HG03571 (cell line): ENCODE measurements around the gene FOXD4L1.
"Not testable (repeated sequence)": the region's sequence is repeated elsewhere in the genome, so short reads cannot be mapped to it uniquely, and the experiment has no call there.

Experiments used
- ATAC-seq: cut with Tn5 transposase; IDR thresholded peaks from one replicate; pipeline ENCODE4 v1.9.1; 2021; ENCODE audit not compliant: unreplicated experiment

The FOXD4L1 gene

DNA sequence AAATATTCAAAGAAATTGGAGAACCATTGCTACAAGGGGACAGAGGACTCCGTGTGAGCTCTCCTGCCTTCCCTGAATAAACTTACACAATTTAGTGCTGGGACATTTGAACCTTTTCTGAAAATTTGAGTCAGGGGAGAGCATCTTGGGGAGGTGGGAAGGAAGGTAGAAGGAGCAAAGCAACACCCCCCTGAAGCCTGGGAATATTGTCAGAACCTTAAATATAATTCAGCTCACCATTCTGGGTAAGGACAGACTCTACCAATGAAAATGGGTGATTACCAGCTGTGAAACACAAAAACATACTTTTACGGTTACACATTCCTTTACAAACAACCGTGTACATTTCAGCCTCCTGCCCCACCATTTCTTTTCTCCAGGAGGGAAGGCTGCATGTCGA, at the start of gene FOXD4L1:
TSS of gene FOXD4L1 (plus strand) at position 301 of the 400 bp plus-strand sequence. CDS start 592 bp downstream, outside the sequence.
- ATAC-seq, result not testable (repeated sequence)

DNA sequence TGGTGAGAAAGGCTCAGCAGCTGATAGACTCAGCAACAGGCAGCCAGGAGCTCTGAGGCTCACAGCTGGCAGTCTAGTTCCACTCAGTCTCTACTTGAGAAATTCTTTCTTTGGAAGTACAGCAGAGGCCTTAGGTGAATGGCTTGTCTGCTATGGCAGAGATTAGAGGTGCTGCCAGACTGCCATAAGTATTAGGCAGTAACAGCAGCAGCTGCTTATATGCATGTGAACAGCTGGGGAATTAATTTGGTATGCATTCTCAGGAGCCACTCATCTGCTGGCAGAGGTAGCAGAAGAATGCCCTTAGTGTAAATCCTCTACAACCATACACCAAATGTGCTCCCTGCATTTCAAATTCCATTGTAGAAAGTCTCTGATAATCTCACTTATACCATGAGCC, 32.7 kb upstream of the FOXD4L1 start:
- not testable (repeated sequence) for ATAC-seq

DNA sequence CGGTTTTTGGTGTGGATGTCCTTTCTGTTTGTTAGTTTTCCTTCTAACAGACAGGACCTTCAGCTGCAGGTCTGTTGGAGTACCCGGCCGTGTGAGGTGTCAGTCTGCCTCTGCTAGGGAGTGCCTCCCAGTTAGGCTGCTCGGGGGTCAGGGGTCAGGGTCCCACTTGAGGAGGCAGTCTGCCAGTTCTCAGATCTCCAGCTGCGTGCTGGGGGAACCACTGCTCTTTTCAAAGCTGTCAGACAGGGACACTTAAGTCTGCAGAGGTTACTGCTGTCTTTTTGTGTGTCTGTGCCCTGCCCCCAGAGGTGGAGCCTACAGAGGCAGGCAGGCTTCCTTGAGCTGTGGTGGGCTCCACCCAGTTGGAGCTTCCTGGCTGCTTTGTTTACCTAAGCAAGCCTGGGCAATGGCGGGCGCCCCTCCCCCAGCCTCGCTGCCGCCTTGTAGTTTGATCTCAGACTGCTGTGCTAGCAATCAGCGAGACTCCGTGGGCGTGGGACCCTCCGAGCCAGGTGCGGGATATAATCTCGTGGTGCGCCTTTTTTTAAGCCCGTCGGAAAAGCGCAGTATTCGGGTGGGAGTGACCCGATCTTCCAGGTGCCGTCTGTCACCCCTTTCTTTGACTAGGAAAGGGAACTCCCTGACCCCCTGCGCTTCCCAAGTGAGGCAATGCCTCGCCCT, 21.6 kb upstream of the FOXD4L1 start:
- ATAC-seq, result not testable (repeated sequence)

DNA sequence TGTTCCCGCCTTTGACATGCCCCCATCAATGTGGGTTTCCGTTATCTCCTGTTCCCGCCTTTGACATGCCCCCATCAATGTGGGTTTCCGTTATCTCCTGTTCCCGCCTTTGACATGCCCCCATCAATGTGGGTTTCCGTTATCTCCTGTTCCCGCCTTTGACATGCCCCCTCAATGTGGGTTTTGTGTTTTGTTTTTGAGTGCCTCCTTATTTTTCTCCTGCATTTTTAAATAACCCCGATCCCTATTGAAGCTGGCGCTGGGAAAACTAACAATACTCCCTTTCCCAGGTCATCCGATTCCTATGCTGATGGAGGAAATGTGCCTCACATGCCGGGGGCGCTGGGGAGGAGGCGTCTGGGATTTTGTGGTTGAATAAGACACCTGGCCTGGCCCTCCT, 1.9 kb upstream of the FOXD4L1 start:
- ATAC-seq, result not testable (repeated sequence)

DNA sequence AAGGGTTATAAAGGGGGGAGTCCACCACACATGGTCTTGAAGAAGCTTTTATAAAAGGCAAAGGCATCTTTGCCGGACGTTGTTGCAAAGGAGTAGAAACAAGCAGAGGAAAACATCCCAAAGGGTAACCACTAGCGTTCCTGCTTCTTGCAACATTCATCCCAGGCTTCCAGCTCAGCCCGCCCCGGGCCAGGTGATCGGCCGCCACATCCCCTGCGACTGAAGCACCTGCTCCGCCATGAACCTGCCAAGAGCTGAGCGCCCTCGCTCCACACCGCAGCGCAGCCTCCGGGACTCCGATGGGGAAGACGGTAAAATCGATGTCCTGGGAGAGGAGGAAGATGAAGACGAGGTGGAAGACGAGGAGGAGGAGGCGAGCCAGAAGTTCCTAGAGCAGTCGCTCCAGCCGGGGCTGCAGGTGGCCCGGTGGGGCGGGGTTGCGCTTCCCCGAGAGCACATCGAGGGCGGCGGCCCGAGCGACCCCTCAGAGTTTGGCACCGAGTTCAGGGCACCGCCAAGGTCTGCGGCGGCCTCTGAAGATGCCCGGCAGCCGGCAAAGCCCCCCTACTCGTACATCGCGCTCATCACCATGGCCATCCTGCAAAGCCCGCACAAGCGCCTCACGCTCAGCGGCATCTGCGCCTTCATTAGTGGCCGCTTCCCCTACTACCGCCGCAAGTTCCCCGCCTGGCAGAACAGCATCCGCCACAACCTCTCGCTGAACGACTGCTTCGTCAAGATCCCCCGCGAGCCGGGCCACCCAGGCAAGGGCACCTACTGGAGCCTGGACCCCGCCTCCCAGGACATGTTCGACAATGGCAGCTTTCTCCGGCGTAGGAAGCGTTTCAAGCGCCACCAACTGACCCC, 787 bp downstream of the FOXD4L1 start:
- not testable (repeated sequence) for ATAC-seq

DNA sequence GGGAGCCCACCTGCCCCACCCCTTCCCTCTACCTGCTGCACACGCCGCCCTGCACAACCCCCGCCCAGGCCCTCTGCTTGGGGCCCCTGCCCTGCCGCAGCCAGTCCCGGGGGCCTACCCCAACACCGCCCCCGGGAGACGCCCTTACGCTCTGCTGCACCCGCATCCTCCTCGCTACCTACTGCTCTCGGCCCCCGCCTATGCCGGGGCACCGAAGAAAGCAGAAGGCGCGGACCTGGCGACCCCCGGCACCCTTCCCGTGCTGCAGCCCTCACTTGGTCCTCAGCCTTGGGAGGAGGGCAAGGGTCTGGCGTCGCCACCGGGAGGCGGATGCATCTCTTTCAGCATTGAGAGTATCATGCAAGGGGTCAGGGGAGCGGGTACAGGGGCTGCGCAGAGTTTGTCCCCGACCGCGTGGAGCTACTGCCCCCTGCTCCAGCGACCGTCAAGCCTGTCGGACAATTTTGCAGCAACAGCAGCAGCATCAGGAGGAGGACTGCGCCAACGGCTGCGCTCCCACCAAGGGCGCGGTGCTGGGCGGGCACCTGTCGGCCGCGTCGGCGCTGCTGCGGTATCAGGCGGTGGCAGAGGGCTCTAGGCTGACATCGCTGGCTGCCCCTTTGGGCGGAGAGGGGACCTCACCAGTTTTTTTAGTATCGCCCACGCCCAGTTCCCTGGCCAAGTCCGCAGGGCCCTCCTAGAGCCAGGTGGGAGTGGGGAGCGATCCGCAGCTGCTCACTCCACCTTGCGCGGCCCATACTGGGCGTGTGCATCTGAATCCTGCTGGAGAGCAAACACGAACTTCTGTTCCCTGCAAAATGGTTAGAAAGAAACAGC, 1.6 kb downstream of the FOXD4L1 start:
- ATAC-seq, result not testable (repeated sequence)

DNA sequence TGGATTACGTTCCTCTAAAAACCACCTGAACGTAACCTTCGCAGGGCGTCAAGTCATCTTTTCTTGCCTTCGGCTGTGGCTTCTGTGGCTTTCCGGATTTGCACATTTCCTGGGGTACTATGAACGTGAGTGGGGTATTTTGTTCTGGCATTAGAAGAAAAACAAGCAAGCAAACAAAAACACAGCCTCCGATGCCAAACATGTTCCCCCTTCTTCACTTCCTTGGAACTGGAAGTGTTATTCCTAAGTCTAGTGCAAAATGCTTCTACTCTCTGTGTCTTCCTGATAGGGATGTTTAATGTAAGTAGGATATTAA, 2.2 kb downstream of the FOXD4L1 start:
- ATAC-seq, result not testable (repeated sequence)

DNA sequence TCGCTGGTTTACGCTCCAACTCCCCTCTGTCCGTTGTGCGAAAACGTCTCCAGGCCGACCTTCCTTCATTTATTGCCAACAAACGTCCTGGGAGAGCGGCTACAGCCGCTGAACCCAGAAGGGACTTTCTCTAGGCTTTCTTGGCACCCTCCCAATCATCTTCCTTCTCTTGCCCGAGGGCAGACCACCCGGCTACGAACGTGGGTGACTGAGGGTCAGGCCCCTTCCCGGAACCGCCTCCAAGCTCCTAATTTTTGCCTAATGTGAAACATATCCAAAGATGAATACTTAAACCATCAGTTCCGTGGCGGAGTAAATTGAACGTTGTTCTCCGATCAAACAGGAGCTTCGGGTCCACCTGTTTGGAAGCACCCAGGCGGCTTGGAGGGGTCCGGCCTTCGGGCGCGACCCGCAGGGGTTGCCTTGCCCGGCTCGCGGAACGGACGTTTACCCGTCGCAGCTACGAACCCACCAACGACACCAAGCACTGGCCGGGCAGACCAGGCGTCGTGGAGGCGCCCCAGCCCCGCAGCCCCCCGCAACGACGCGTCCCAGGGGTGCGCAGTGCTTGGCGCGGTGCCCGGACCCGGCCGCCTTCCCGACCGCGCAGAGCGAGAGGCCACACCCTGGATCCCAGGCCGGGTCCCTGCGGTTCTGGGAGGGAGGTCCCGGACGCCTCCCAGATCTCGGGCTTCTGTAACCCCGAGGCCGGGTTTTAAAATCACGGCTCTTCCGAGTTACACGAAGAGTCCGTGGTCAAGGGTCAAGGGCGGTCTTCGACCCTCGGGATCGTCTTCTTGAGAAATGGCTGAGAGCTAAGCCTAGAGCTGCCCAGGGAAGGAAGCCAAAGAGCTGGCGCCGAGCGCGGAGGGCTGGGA, 4.0 kb downstream of the FOXD4L1 start:
- ATAC-seq, result not testable (repeated sequence)

DNA sequence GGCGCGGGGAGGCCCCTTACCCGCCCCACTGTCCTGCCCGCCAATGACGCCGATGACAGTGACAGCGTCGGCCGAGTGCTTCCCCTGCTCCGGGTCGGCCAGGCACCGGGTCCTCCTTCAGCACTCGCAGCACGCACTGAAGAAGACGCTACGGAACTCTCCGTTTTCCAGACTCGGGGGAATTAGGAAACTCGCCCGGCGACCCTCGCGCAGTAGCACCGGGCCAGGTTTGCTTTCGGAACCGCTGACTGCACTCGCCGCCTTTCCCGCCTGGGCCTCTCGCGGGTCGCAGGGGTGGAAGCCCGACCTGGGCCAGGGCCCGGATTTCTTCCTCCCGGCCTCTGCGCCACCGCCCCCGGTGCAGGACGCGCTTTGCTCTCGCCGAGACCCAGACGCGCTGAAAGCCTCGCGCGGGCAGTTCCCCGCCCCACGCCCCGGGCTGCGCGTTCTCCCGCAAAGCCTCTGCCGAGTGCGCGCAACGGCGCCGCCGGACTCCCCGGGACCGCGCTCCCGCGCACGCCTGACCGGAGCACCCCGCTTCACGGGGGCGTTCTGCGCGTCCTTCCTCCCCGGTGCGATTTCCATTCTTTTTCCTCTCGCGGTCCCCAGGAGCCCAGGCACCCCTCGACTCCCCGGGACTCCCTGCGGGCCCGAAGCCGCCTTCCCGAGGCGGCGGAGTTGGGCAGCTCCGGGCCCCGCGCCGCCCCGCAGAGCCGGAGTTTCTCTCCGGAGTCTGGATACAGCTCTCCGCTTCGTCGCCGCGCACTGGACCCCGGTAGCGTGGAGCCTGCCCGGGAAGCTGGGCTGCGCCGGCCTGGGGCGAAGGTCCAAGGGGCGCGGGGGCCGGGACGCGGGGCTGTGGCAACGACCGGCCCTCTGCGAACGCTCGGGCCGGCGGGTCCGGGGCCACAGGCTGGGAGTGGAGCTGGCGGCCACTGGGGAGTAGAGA, 4.9 kb downstream of the FOXD4L1 start:
- ATAC-seq, result peak; percentile 62

DNA sequence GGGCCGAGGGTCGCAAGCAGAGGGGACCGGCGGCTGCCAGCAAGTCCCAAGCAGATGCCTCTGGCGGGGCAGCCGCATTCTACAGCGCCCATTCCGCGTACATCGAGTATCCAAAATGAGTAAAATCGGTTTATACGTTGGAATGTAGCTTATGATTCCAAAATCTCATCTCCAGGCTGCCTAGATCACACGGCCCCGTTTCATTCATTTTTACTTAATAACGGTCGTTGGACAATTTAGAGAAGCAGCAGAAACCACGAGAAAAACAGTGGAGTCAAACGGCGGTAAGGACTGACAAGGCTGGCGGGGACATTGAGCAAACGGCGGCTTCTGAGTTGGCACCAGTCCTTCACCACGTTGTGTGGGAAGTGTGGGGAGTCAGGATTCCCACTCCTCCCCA, 5.6 kb downstream of the FOXD4L1 start:
- ATAC-seq, result not testable (repeated sequence)

DNA sequence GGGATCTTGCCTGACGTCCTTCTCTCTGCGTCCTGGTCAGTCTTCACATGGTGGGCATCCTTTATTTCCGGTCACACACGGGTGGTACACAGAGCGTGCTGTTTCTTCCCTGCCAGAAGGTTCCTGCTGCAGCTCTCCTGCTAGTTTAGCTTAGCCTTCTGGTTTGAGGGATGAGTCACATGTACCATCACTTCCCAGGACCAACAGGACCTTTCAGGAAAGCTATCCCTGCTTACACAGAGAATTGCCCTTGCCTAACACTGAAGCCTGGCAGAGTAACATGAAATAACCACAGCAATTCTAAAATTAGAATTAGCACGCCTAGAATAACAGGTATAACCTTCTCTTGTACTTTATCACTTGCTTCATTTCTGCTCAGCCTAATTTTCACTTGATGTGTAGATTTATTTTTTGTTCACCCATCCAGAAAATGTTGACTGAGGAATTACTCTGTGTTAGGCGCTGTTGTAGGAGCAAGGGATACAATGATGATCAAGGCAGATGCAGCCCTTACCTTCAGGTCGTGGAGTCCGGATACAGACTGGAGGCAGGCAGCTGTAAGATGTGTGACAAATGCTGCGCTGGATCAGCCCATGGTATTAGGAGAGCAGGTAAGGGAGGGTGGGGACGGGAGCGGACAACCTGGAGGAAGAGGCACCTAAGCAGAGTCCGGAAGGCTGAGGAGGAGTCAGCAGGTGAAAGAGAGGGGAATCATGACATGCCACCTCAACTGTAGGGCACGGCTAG, 9.1 kb downstream of the FOXD4L1 start:
- ATAC-seq, result not testable (repeated sequence)

DNA sequence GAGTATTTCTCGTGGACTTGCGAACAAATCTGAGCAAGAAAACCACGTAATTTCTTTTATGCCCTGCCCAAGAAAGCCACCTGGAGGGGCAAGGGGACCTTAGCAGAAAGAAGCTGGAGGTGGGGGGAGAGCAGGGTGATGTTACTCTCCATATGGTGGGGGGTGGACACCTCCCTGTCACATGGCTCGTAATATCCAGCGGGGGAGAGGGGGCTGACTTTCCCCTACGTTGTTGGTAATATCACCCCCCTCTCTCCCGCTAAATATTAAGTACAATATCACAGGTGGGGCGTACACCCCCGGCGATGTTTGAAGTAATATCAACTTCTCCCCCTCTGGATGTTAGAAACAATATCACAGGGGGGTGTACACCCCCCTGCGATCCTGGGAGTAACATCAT, 9.7 kb downstream of the FOXD4L1 start:
- ATAC-seq, result not testable (repeated sequence)

DNA sequence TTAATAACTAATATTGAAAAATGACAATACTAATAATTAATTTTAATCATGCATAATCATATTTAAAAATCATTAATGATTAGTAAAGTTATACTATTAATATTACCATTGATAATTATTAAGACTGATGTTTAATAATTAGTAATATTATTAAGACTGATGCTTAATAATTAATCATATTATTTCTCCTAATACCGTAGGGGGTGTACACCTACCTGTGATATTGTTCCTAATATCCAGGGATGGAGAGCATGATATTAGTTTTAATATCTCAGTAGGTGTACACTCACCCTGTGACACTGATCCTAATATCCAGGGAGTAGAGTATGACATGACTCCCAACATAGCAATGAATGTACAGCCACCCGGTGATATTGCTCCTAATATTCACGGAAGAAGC, 12.4 kb downstream of the FOXD4L1 start:
- not testable (repeated sequence) for ATAC-seq

DNA sequence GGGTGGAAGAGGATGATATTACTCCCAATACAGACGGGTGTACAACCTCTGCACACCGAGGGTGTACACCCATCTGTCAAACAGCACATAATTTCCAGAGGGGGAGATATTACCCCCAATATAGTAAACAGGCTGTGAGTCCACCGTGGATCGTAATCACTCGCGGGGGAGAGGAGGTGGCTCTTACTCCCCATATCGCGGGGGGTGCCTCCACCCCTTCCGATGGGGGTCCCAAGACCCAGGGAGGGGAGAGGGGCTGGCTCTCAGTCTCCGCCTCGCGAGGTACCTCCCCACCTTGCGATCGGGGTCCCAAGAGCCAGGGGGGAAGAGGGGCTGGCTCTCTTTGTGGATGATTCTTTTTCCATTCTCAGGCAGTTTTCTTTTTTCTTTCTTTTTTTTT, 13.4 kb downstream of the FOXD4L1 start:
- ATAC-seq, result not testable (repeated sequence)

DNA sequence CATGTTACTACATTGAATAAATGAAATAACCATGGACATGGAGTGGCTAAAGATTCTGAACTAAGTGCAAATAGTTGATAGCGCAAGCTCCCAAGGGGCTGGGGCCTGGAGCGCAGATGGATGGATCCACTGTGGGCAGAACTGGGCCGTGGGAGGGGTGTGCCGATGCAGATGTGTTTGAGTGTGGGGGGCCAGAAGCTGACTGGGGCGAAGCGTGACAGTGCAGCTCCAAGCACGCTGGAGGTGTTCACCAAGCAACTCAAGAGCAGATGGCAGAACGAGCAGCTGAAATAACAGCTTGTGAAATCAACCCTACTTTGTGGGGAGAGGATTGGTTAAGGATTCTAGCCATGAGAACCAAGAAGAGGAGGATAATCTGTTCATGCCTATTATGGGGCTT, 17.0 kb downstream of the FOXD4L1 start:
- not testable (repeated sequence) for ATAC-seq

DNA sequence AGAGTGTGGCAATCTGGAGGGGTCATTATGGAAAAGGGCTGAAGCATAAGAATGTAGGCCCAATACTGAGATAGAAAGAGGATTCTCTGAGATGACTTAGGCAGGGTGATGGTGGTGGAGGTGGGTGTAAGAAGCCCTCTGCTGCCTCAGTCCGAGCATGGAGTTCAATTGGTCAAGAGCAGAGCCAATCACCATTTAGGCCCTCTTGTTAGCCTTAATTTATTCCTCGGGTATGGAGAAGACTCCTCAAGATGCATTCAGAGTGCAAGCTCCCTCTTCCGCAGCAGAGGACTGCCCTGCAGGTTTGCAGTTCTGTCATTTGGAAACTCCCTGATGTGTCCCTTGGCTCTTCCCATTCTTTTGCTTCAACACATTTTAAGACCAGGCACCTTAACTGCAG, 17.5 kb downstream of the FOXD4L1 start:
- ATAC-seq, result not testable (repeated sequence)

DNA sequence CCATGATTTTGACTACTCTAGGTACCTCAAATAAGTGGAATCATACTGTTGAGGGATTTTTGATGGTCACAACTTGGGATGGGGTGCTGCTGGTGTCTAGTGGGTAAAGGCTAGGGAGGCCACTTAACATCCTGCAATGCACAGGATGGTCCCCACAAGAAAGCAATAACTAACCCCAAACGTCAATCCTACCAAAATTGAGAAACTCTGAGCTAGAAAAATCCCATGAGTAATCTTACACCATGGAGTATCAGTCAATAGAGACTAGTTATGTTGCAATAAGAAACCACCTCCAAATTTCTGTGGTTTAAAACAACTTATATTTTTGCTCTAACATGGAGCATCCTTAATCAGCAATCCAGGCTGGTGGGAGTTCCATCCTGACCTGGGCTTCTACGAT, 18.6 kb downstream of the FOXD4L1 start:
- not testable (repeated sequence) for ATAC-seq

DNA sequence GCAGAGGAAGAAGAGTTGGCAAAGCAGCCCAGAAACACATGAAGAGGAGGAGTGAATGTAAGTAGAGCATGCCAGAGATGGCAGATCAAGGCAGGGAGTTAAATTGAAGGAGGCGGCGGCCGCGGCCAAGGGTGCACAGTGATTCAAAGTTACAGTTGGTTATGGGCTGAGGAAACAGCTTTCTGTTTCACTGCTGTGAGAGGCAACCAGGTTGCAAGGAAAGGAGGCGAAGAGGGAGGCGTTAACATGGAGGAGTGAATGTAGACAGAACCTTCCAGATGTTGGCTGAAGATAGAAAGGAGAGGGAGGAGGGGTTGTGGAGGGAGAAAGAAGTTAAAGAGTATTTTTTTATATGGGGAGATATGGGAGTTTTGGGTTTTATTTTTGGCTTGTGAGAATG, 22.4 kb downstream of the FOXD4L1 start:
- not testable (repeated sequence) for ATAC-seq
